B cell (primary cell): Measurements from ENCODE around the gene NPBWR2. TPM values are rescaled to one million over a fixed set of nuclear protein-coding genes. Genes with fewer than 3 reads are reported as not detected.

Experiments
- ATAC-seq: fragments of 200-7000 bp; cut with Tn5 transposase; one replicate; pipeline ENCODE4 v1.10.0; 2021; ENCODE audit warnings: low read depth, mild to moderate bottlenecking, moderate number of reproducible peaks, moderate library complexity
- CTCF ChIA-PET: fragments of 350-600 bp; sonication (Branson Sonifier 250); formaldehyde crosslinking; loops from one replicate; lab custom pipeline; 2021; ENCODE audit warnings: antibody characterized with exemption, inconsistent platforms; lab: Charles Lee
- POLR2A ChIA-PET: fragments of 350-600 bp; sonication (Branson Sonifier 250); formaldehyde crosslinking; loops from one replicate; lab custom pipeline; 2021; ENCODE audit warnings: antibody characterized with exemption; lab: Charles Lee
- DNase-seq: peaks from one replicate; pipeline ENCODE4 v3.0.0; 2013
- H2AFZ ChIP-seq: 2 replicates; pipeline ENCODE4 v1.6.1; 2012; ENCODE audit warnings: mild to moderate bottlenecking, low read depth, low read length; ENCODE audit not compliant: insufficient read depth, poor library complexity, severe bottlenecking
- H3K27ac ChIP-seq, 2 donors: 1 replicate in 1 of 2; 2 replicates in 1 of 2; pipeline ENCODE4 v1.5.1; 2012 to 2013; ENCODE audit warnings: low read length in 2 of 2, mild to moderate bottlenecking in 2 of 2, moderate library complexity in 1 of 2
- H3K27me3 ChIP-seq, 4 experiments: fragments of 200-600 bp in 1 of 4; sonication (generic) in 1 of 4; replicated peaks in 1 of 4; 1 replicate in 2 of 4; 2 replicates in 2 of 4; pipeline versions ENCODE4 v1.6.1 to v1.7.0; 2013 to 2016; ENCODE audit warnings: low read length in 3 of 4, mild to moderate bottlenecking in 2 of 4, mixed read lengths in 1 of 4, moderate library complexity in 1 of 4; ENCODE audit not compliant: insufficient read depth in 4 of 4, control insufficient read depth in 3 of 4; ENCODE audit errors: control extremely low read depth in 1 of 4
- H3K36me3 ChIP-seq, 2 experiments: replicated peaks in 1 of 2; 1 replicate in 1 of 2; 2 replicates in 1 of 2; pipeline versions ENCODE4 v1.6.1 to v1.7.1; 2013; ENCODE audit warnings: low read length in 1 of 2; ENCODE audit not compliant: insufficient read depth in 2 of 2, control insufficient read depth in 1 of 2; ENCODE audit errors: control extremely low read depth in 1 of 2, extremely low read depth in 1 of 2
- H3K4me1 ChIP-seq, 2 donors: fragments of 200-600 bp in 1 of 2; sonication (generic) in 1 of 2; 1 replicate in 1 of 2; 2 replicates in 1 of 2; pipeline versions ENCODE4 v1.5.1 to v1.6.1; 2013 to 2017; ENCODE audit warnings: low read length in 2 of 2; ENCODE audit not compliant: control insufficient read depth in 2 of 2, insufficient read depth in 2 of 2
- H3K4me2 ChIP-seq: replicated peaks from 2 replicates; pipeline ENCODE3; 2012; ENCODE audit warnings: mild to moderate bottlenecking, low read depth, low read length; ENCODE audit not compliant: poor library complexity, severe bottlenecking
- H3K4me3 ChIP-seq, 5 experiments: fragments of 200-600 bp in 1 of 5; sonication (generic) in 1 of 5; 1 replicate in 3 of 5; 2 replicates in 2 of 5; pipeline versions ENCODE4 v1.5.1 to v1.7.0; 2011 to 2016; ENCODE audit warnings: low read length in 4 of 5, mild to moderate bottlenecking in 4 of 5, low read depth in 2 of 5, control low read depth in 1 of 5, moderate library complexity in 1 of 5; ENCODE audit not compliant: insufficient read depth in 1 of 5; ENCODE audit errors: control extremely low read depth in 1 of 5, extremely low read depth in 1 of 5
- H3K79me2 ChIP-seq: fragments of 200-600 bp; sonication (generic); one replicate; pipeline ENCODE4 v1.6.0; 2016; ENCODE audit warnings: low read length; ENCODE audit not compliant: control insufficient read depth, insufficient read depth
- H3K9ac ChIP-seq: fragments of 200-600 bp; sonication (generic); 2 replicates; pipeline ENCODE4 v1.6.1; 2017; ENCODE audit warnings: mild to moderate bottlenecking, low read length, moderate library complexity
- H3K9me3 ChIP-seq, 3 donors: one replicate each; pipeline versions ENCODE4 v1.6.1 to v1.7.1; 2013; ENCODE audit warnings: low read length in 2 of 3; ENCODE audit not compliant: control insufficient read depth in 2 of 3, insufficient read depth in 1 of 3; ENCODE audit errors: control extremely low read depth in 1 of 3
- H4K20me1 ChIP-seq: 2 replicates; pipeline ENCODE4 v1.6.0; 2012; ENCODE audit warnings: mild to moderate bottlenecking, low read length; ENCODE audit not compliant: insufficient read depth, control insufficient read depth, poor library complexity, severe bottlenecking
- H3K27ac Mint-ChIP-seq: one replicate; pipeline ENCODE4 v1.8.0; 2021; ENCODE audit warnings: mixed read lengths
- H3K27me3 Mint-ChIP-seq: one replicate; pipeline ENCODE4 v1.8.0; 2021; ENCODE audit warnings: mixed read lengths
- H3K4me1 Mint-ChIP-seq: one replicate; pipeline ENCODE4 v1.8.0; 2021; ENCODE audit warnings: mixed read lengths
- H3K4me3 Mint-ChIP-seq: one replicate; pipeline ENCODE4 v1.8.0; 2021; ENCODE audit warnings: mixed read lengths
- H3K9me3 Mint-ChIP-seq: one replicate; pipeline ENCODE4 v1.8.0; 2022; ENCODE audit warnings: mixed read lengths; ENCODE audit not compliant: insufficient read depth
- CTCF ChIP-seq: fragments of 200-600 bp; IDR thresholded peaks from one replicate; pipeline ENCODE4 v1.8.0; 2022; ENCODE audit warnings: antibody characterized with exemption, mild to moderate bottlenecking
- EZH2 ChIP-seq: IDR thresholded peaks from 2 replicates; pipeline ENCODE4 v1.6.1; 2012; ENCODE audit warnings: borderline replicate concordance, low read depth, mild to moderate bottlenecking, moderate library complexity, low read length; ENCODE audit not compliant: insufficient read depth, poor library complexity, severe bottlenecking
- WGBS: methylation state at CpG from one replicate; pipeline ENCODE4 v1.1.5; 2013; ENCODE audit warnings: missing lambda C conversion rate; ENCODE audit not compliant: insufficient coverage; 5-methylcytosine and 5-hydroxymethylcytosine counted together
- intact Hi-C: fragments of 100-400 bp; cut with micrococcal nuclease; formaldehyde crosslinking; loops from one replicate; pipeline ENCODE4 v1.10.0; 2022
- polyA plus RNA-seq: library from polyadenylated mRNA; depleted of rRNA; stranded (reverse); fragments of >200 nt; gene quantifications from 2 replicates; pipeline ENCODE4 v1.2.3, GENCODE V29; 2012
- total RNA-seq, 2 donors: library from RNA; stranded (reverse); fragments of 120-200 nt in 1 of 2; gene quantifications; 1 replicate in 1 of 2; 2 replicates in 1 of 2; pipeline versions ENCODE4 v1.2.3 to v1.2.4, GENCODE V29; 2013 to 2022

Gene NPBWR2
- total and polyA plus RNA-seq, 2 donors (not counting 1 experiment from before 2014, with no cell fraction given) = 0.21 TPM; not detected in 1

GRCh38 chr20:64084685-64085152 lies 22.6 kb downstream of the NPBWR2 start:
- H3K4me3 ChIP-seq = no peak overlapping the region
- peaks cover 40 to 42% of the 10 kb centered on the region in 2 donors for H3K4me1 ChIP-seq
- CTCF ChIA-PET = interaction anchor here (1.1 to 11.8 kb wide), 10 partner anchors 15 to 167 kb away, joined by 3 to 220 read pairs (median 10); partner anchors contain the start of genes NPBWR2, SAMD10 and TCEA2
- H3K9me3 Mint-ChIP-seq = no peaks in the 10 kb centered on the region
- peak overlapping the region; percentile 90 for H3K4me3 Mint-ChIP-seq
- no peak overlapping the region for H3K9ac ChIP-seq
- peak; percentile 59 for DNase-seq
- H3K4me2 ChIP-seq = peak overlapping the region; percentile 96
- POLR2A ChIA-PET = interaction anchor here (0.7 to 2.7 kb wide), 3 partner anchors 15 to 35 kb away, joined by 3 to 21 read pairs (median 12); no protein-coding TSS in a partner anchor
- peaks cover 4% of the 10 kb centered on the region for H3K79me2 ChIP-seq
- intact Hi-C loops = loop anchor here (5.0 kb wide), 1 partner anchor 102 kb away; the partner anchor contains the start of gene PRPF6
- peak overlapping the region; percentile 66 for H3K27ac Mint-ChIP-seq
- peaks cover 0 to 14% (median 3%) of the 10 kb centered on the region in 4 experiments for H3K27me3 ChIP-seq
- H4K20me1 ChIP-seq = peaks cover 23% of the 10 kb centered on the region
- no peak overlapping the region for H2AFZ ChIP-seq
- peaks cover 34% of the 10 kb centered on the region for H3K4me1 Mint-ChIP-seq
- no peak overlapping the region for H3K27ac ChIP-seq
- ATAC-seq = no peak
- peaks cover 0 to 18% (median 0%) of the 10 kb centered on the region in 3 donors for H3K9me3 ChIP-seq
- H3K27me3 Mint-ChIP-seq = peaks cover 11% of the 10 kb centered on the region
- WGBS = 18% methylated on average over 20 of the region's 23 CpGs
- no peak for TF ChIP-seq EZH2
- TF ChIP-seq CTCF = no peak
- no peaks in the 10 kb centered on the region for H3K36me3 ChIP-seq
